Astrocyte of the cerebellum (primary cell): ENCODE measurements around the gene SNN.

Experiments
- DNase-seq: peaks from one replicate; pipeline ENCODE4 v3.0.0-alpha.2; 2011; ENCODE audit warnings: low read depth
- H3K4me3 ChIP-seq: 2 replicates; pipeline ENCODE4 v1.5.1; 2011; ENCODE audit warnings: mild to moderate bottlenecking, low read depth, low read length, moderate library complexity
- CTCF ChIP-seq: IDR thresholded peaks from 2 replicates; pipeline ENCODE4 v1.5.1; 2012; ENCODE audit warnings: low read length, low read depth, moderate library complexity, mild to moderate bottlenecking; ENCODE audit errors: missing control alignments
- in situ Hi-C: cut with HindIII; loops from 2 replicates; pipeline ENCODE4 v1.10.0; 2017; ENCODE audit warnings: low sequenced_read_pairs

SNN gene

GRCh38 chr16:11707679-11708197 lies 39.5 kb downstream of the SNN start:
- no peak for TF ChIP-seq CTCF
- in situ Hi-C loops, result no loop called here
- no peak for DNase-seq
- no peak overlapping the region for H3K4me3 ChIP-seq

GRCh38 chr16:11708421-11708820 lies 40.2 kb downstream of the SNN start:
- H3K4me3 ChIP-seq, result no peak overlapping the region
- DNase-seq, result no peak
- no peak for TF ChIP-seq CTCF
- in situ Hi-C loops, result no loop called here

- in situ Hi-C loops, result no loop called here
- no peak overlapping the region for H3K4me3 ChIP-seq
- no peak for DNase-seq
- no peak for TF ChIP-seq CTCF
These were observed 43.4 kb downstream of the SNN start for GRCh38 chr16:11711662-11712061.

- no peak for DNase-seq
- in situ Hi-C loops, result no loop called here
- no peak for TF ChIP-seq CTCF
- no peak overlapping the region for H3K4me3 ChIP-seq
These were observed 43.9 kb downstream of the SNN start for GRCh38 chr16:11712122-11712521.

- TF ChIP-seq CTCF, result no peak
- DNase-seq, result no peak
- in situ Hi-C loops, result no loop called here
- H3K4me3 ChIP-seq, result no peak overlapping the region
These were observed 47.1 kb downstream of the SNN start for GRCh38 chr16:11715246-11715947.

- no peak overlapping the region for H3K4me3 ChIP-seq
- DNase-seq, result no peak
- no peak for TF ChIP-seq CTCF
- in situ Hi-C loops, result no loop called here
These were observed 48.1 kb downstream of the SNN start for GRCh38 chr16:11716336-11716735.
